ENCODE data around the gene VTI1A. TPM values are rescaled to one million over a fixed set of nuclear protein-coding genes. Genes with fewer than 3 reads are reported as not detected.

Gene VTI1A
- total RNA-seq, 2 donors from 2014 or later = 71.6 to 139 TPM

DNA sequence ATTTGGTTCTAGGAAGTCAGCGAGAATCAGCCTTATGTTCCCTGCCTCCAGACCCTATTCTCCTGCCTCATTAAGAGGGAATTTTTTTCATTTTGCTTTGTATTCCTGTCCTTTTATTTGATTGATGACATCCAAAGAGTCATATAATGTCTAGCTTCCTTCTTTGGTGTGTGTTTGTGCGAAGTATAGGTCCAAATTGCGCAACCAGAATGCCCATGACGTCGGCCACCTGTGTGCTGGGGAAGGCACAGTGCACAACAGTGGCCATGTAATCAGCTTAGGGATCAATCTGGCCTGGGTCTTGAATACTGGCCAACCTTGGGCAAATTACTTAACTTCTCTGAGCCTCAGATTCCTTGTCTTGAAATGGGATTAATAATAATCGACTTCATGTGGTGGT is 206.2 kb downstream of the VTI1A start:
- H3K4me1 ChIP-seq (ENCODE audit: control insufficient read depth in 1 of 2, low read depth in 2 of 2) = no peaks in the 10 kb centered on the region
- H3K36me3 ChIP-seq = no peaks in the 10 kb centered on the region
- ATAC-seq (ENCODE audit: insufficient number of reproducible peaks, low FRiP score, low read depth) (no peak), DNase-seq (ENCODE audit: low spot score) (no peak)
- H3K27ac ChIP-seq = no peak overlapping the region
- H3K27me3 ChIP-seq (replicated peaks; ENCODE audit: insufficient read depth) = no peaks in the 10 kb centered on the region
- H3K4me3 ChIP-seq = no peak overlapping the region
- TF ChIP-seq, protein P1, sequence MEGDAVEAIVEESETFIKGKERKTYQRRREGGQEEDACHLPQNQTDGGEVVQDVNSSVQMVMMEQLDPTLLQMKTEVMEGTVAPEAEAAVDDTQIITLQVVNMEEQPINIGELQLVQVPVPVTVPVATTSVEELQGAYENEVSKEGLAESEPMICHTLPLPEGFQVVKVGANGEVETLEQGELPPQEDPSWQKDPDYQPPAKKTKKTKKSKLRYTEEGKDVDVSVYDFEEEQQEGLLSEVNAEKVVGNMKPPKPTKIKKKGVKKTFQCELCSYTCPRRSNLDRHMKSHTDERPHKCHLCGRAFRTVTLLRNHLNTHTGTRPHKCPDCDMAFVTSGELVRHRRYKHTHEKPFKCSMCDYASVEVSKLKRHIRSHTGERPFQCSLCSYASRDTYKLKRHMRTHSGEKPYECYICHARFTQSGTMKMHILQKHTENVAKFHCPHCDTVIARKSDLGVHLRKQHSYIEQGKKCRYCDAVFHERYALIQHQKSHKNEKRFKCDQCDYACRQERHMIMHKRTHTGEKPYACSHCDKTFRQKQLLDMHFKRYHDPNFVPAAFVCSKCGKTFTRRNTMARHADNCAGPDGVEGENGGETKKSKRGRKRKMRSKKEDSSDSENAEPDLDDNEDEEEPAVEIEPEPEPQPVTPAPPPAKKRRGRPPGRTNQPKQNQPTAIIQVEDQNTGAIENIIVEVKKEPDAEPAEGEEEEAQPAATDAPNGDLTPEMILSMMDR (IDR thresholded peaks at IDR 0.05) = no peak
- H3K9me3 ChIP-seq = no peaks in the 10 kb centered on the region

DNA sequence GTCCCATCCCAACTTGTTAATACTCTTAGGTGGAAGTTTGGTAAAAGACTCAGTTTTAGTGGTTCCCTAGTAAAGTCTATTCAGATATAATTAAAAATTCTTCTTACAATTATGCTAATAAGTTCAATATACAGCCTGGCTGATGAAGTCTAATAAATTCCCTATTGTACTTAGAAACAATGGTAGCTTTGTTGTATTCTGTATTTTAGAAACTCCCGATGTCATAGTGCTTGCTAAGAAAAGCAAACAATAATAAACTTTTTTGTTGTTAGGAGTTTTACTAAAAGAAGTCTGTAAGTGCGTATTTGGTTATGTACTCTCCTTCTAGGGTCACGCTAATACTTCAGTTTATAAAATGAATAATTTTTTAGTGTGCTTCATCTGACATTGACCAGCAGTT is 206.8 kb downstream of the VTI1A start:
- TF ChIP-seq, protein P1 (IDR thresholded peaks at IDR 0.05) = no peak
- Histone ChIP-seq H3K4me3 (no peak overlapping the region), H3K36me3 (no peaks in the 10 kb centered on the region), H3K27ac (no peak overlapping the region), H3K27me3 (replicated peaks; ENCODE audit: insufficient read depth) (no peaks in the 10 kb centered on the region), H3K9me3 (no peaks in the 10 kb centered on the region), H3K4me1 (ENCODE audit: control insufficient read depth in 1 of 2, low read depth in 2 of 2) (no peaks in the 10 kb centered on the region)
- ATAC-seq (ENCODE audit: insufficient number of reproducible peaks, low FRiP score, low read depth) (no peak), DNase-seq (ENCODE audit: low spot score) (no peak)

DNA sequence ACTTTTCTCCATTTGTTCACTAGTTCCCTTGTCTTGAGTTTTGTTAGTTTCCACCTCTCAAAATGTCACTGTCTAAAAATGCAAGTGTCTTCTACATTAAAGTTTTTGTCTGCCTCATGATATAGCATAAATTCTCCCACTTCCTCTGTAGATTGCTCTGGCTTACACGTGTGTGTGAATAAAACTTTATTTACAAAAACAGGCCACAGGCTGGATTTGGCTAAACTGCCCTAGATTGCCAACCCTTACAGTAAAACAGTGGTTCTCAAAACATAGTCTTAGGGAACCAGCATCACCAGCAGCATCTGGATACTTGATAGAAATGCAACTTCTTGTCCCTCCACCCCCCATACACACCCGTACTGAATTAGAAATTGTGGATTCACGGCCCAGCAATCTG is 207.8 kb downstream of the VTI1A start:
- H3K4me1 ChIP-seq (ENCODE audit: control insufficient read depth in 1 of 2, low read depth in 2 of 2) = no peaks in the 10 kb centered on the region
- TF ChIP-seq, protein P1 (IDR thresholded peaks at IDR 0.05) = no peak
- DNase-seq (ENCODE audit: low spot score) = no peak
- H3K4me3 ChIP-seq = no peak overlapping the region
- H3K27ac ChIP-seq = no peak overlapping the region
- H3K36me3 ChIP-seq = no peaks in the 10 kb centered on the region
- ATAC-seq (ENCODE audit: insufficient number of reproducible peaks, low FRiP score, low read depth) = no peak
- H3K27me3 ChIP-seq (replicated peaks; ENCODE audit: insufficient read depth) = no peaks in the 10 kb centered on the region
- H3K9me3 ChIP-seq = no peaks in the 10 kb centered on the region

DNA sequence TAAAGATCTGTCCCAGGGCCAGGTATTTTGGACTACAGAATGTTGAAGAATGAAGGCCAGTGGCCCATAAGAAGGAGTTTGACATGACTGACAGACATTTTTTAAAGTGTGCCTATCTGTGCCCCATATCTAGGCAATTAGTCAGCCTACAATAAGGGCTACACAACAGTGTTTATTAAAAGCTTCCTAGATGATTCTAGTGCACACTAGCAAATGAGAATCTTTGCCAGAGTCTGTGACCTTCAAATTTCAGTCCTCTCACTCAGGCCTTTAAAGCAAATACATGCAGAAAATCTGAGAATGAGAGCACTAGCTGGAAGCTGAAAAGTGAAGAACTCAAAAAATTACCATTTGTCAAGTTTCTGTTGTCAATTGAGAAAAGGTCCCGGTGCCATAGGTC is 208.7 kb downstream of the VTI1A start:
- TF ChIP-seq, protein P1 (IDR thresholded peaks at IDR 0.05) = no peak
- Histone ChIP-seq H3K36me3 (no peaks in the 10 kb centered on the region), H3K4me1 (ENCODE audit: control insufficient read depth in 1 of 2, low read depth in 2 of 2) (no peaks in the 10 kb centered on the region), H3K27ac (no peak overlapping the region), H3K9me3 (no peaks in the 10 kb centered on the region), H3K4me3 (no peak overlapping the region), H3K27me3 (replicated peaks; ENCODE audit: insufficient read depth) (no peaks in the 10 kb centered on the region)
- DNase-seq (ENCODE audit: low spot score) (no peak), ATAC-seq (ENCODE audit: insufficient number of reproducible peaks, low FRiP score, low read depth) (no peak)

DNA sequence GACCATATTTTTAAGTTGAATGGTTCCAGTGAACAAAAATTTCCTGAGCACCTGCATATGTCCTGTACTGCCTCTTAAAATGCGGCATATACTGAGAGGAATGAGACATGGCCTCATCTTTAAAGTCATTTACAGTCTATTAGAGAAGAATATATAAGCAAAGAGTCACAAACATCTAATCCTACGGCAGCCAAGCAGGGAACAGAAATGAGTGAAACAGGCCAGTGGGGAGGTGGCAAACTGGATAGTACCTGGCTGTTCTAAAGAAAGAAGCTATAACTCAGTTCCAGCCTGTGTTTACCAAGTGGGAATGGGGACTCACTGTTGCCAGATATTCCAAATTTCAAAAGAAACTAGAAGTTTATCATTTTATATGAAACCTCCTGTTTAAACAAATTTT is 211.4 kb downstream of the VTI1A start:
- no peak for ATAC-seq (ENCODE audit: insufficient number of reproducible peaks, low FRiP score, low read depth)
- TF ChIP-seq, protein P1 (IDR thresholded peaks at IDR 0.05) = no peak
- H3K27ac ChIP-seq = no peak overlapping the region

More for the DNA sequence above, 211.4 kb downstream of the VTI1A start:
- no peak for DNase-seq (ENCODE audit: low spot score)
- Histone ChIP-seq H3K36me3 (no peaks in the 10 kb centered on the region), H3K27me3 (replicated peaks; ENCODE audit: insufficient read depth) (no peaks in the 10 kb centered on the region), H3K9me3 (no peaks in the 10 kb centered on the region), H3K4me3 (no peak overlapping the region), H3K4me1 (ENCODE audit: control insufficient read depth in 1 of 2, low read depth in 2 of 2) (no peaks in the 10 kb centered on the region)

All from thoracic aorta (tissue), 2 donors.